Endothelial cell of coronary artery (primary cell): ENCODE results near the gene MCM7. TPM values are rescaled to one million over a fixed set of nuclear protein-coding genes. Genes with fewer than 3 reads are reported as not detected.

Experiments used
- total RNA-seq: library from RNA; depleted of rRNA; stranded (reverse); fragments of >200 nt; gene quantifications from 2 replicates; pipeline ENCODE4 v1.2.3, GENCODE V29; 2014

The MCM7 gene
- 51.6 and 123 TPM in 2 replicates for total RNA-seq

GRCh38 chr7:100101016-100101862 is at the start of gene MCM7, which contains the start of gene AP4M1:
MCM7 (minus strand) TSS chr7:100101397; CDS start chr7:100101294, 103 bp downstream.
AP4M1 (plus strand) TSS chr7:100101643; CDS start chr7:100101715, 72 bp downstream.

GRCh38 chr7:100148559-100149328 is 47.5 kb upstream of the MCM7 start, which contains the start of gene LAMTOR4:
LAMTOR4 (plus strand) TSS chr7:100148918; CDS start chr7:100148973, 55 bp downstream.

GRCh38 chr7:100126931-100127865 is 26.0 kb upstream of the MCM7 start, which contains the start of gene MBLAC1:
MBLAC1 (plus strand) TSS chr7:100126967; CDS start chr7:100127396, 429 bp downstream.

GRCh38 chr7:100119072-100119969 is 18.1 kb upstream of the MCM7 start, which contains the start of the genes CNPY4 and TAF6:
CNPY4 (plus strand) TSS chr7:100119634; CDS start chr7:100119745, 111 bp downstream.
TAF6 (minus strand) TSS chr7:100119358; CDS start chr7:100114209, 5,149 bp downstream.

GRCh38 chr7:100088621-100089457 is 12.4 kb downstream of the MCM7 start, which contains the start of gene COPS6:
COPS6 (plus strand) TSS chr7:100088969; CDS start chr7:100088991, 22 bp downstream.

GRCh38 chr7:100081535-100082102 is 19.6 kb downstream of the MCM7 start, which contains the start of gene ZNF3:
ZNF3 (minus strand) TSS chr7:100081723; CDS start chr7:100077357, 4,366 bp downstream.

GRCh38 chr7:100049441-100050291 is 51.5 kb downstream of the MCM7 start, which contains the start of gene ZSCAN21:
ZSCAN21 (plus strand) TSS chr7:100049774; CDS start chr7:100057007, 7,233 bp downstream.

Other genes starting within 250 kb of the MCM7 start
- 0.09 and 0.18 TPM in 2 replicates for gene OR2AE1, start 224.4 kb downstream of the MCM7 start, total RNA-seq
- 13.6 and 22.7 TPM in 2 replicates for gene TRIM4, start 181.9 kb downstream of the MCM7 start, total RNA-seq
- 0.09 and 0.18 TPM in 2 replicates for gene GJC3, start 171.8 kb downstream of the MCM7 start, total RNA-seq
- gene AZGP1, start 125.4 kb downstream of the MCM7 start, total RNA-seq: not detected in 2 replicates
- 30.4 and 38.8 TPM in 2 replicates for gene ZKSCAN1, start 85.8 kb downstream of the MCM7 start, total RNA-seq
- 6.8 and 7.3 TPM in 2 replicates for gene ZSCAN21, start 51.6 kb downstream of the MCM7 start, total RNA-seq
- 20.7 and 21.0 TPM in 2 replicates for gene ZNF3, start 19.7 kb downstream of the MCM7 start, total RNA-seq
- gene COPS6, start 12.4 kb downstream of the MCM7 start, total RNA-seq: 94.6 and 127 TPM in 2 replicates
- gene AP4M1, start 246 bp upstream of the MCM7 start, total RNA-seq: 20.4 and 28.5 TPM in 2 replicates
- gene TAF6, start 18.0 kb upstream of the MCM7 start, total RNA-seq: 22.1 and 25.5 TPM in 2 replicates
- gene CNPY4, start 18.2 kb upstream of the MCM7 start, total RNA-seq: 34.2 and 36.7 TPM in 2 replicates
- gene MBLAC1, start 25.6 kb upstream of the MCM7 start, total RNA-seq: 1.7 and 2.2 TPM in 2 replicates
- 114 and 120 TPM in 2 replicates for gene LAMTOR4, start 47.5 kb upstream of the MCM7 start, total RNA-seq
- 7.3 and 8.5 TPM in 2 replicates for gene TRAPPC14, start 57.3 kb upstream of the MCM7 start, total RNA-seq
- gene GAL3ST4, start 67.2 kb upstream of the MCM7 start, total RNA-seq: 0.36 and 1.1 TPM in 2 replicates
- 3.9 and 5.6 TPM in 2 replicates for gene GPC2, start 76.0 kb upstream of the MCM7 start, total RNA-seq
- 0.09 and 0.19 TPM in 2 replicates for gene STAG3, start 76.5 kb upstream of the MCM7 start, total RNA-seq
- gene PVRIG, start 118.6 kb upstream of the MCM7 start, total RNA-seq: not detected in 2 replicates
- not detected in 2 replicates for gene SPDYE3, start 206.3 kb upstream of the MCM7 start, total RNA-seq